ENCODE results near the gene ZNF665.

The ZNF665 gene

DNA sequence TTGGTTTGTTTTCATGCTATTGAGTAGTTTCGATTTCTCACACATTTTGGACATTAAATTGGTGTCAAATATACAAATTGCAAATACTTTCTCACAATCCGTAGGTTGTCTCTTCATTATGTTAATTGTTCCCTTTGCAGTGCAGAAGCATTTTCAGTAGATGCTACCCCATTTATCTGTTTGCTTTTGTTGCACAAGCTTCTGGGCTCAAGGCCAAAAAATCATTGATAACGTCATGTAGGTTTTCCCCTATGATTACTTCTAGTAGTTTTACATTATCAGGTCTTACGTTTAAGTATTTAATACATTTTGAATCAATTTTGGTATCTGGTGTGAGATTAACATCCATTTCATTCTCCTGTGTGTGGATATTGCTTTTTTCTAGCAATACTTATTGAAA lies 20.3 kb downstream of the ZNF665 start:
- no peaks in the 10 kb centered on the region for H3K4me1 ChIP-seq (ENCODE audit: insufficient read depth, low read length)
- H3K79me2 ChIP-seq (ENCODE audit: insufficient read depth, low read length), result no peaks in the 10 kb centered on the region
- H3K9me3 ChIP-seq (ENCODE audit: insufficient read depth, low read length, severe bottlenecking), result no peaks in the 10 kb centered on the region
- no peak overlapping the region for H3K9ac ChIP-seq (ENCODE audit: low read depth, low read length)
- H3K4me3 ChIP-seq (ENCODE audit: low read depth in 1 of 2, low read length in 2 of 2), result no peak overlapping the region
- no peak overlapping the region for H2AFZ ChIP-seq (ENCODE audit: low read depth, low read length)
- no peaks in the 10 kb centered on the region for H4K20me1 ChIP-seq (ENCODE audit: insufficient read depth, low read length)
- no peak for TF ChIP-seq EZH2 (IDR thresholded peaks at IDR 0.05; ENCODE audit: borderline replicate concordance, low read depth, low read length, severe bottlenecking)
- TF ChIP-seq, protein P1, sequence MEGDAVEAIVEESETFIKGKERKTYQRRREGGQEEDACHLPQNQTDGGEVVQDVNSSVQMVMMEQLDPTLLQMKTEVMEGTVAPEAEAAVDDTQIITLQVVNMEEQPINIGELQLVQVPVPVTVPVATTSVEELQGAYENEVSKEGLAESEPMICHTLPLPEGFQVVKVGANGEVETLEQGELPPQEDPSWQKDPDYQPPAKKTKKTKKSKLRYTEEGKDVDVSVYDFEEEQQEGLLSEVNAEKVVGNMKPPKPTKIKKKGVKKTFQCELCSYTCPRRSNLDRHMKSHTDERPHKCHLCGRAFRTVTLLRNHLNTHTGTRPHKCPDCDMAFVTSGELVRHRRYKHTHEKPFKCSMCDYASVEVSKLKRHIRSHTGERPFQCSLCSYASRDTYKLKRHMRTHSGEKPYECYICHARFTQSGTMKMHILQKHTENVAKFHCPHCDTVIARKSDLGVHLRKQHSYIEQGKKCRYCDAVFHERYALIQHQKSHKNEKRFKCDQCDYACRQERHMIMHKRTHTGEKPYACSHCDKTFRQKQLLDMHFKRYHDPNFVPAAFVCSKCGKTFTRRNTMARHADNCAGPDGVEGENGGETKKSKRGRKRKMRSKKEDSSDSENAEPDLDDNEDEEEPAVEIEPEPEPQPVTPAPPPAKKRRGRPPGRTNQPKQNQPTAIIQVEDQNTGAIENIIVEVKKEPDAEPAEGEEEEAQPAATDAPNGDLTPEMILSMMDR (IDR thresholded peaks at IDR 0.05; ENCODE audit: borderline replicate concordance, extremely low read depth, low read length, poor library complexity, severe bottlenecking), result no peak
- H3K27me3 ChIP-seq (ENCODE audit: insufficient read depth, low read length, poor library complexity), result no peaks in the 10 kb centered on the region
- ATAC-seq (ENCODE audit: insufficient read depth, low read depth), result no peak
- no peak for DNase-seq
- no peak overlapping the region for H3K4me2 ChIP-seq (ENCODE audit: insufficient read depth, low read length)
- H3K27ac ChIP-seq (ENCODE audit: low read length), result no peak overlapping the region
- H3K36me3 ChIP-seq (ENCODE audit: insufficient read depth, low read length), result peaks cover 9% of the 10 kb centered on the region

DNA sequence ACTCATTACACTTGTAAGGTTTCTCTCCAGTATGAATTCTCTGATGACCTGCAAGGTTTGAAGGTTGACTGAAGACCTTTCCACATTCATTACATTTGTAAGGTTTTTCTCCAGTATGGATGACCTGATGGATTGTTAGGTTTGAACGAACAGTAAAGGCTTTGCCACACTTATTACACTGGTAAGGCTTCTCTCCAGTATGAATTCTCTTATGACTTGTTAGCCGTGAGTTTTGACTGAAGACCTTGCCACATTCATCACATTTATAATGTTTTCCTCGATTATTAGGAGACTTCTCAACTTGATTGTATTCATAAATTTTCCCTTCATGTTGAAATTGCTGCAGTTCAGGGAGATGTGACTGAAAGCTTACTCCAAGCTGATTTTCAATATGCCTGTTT lies 27.5 kb downstream of the ZNF665 start:
- no peaks in the 10 kb centered on the region for H3K79me2 ChIP-seq (ENCODE audit: insufficient read depth, low read length)
- H3K4me2 ChIP-seq (ENCODE audit: insufficient read depth, low read length), result no peak overlapping the region
- no peaks in the 10 kb centered on the region for H4K20me1 ChIP-seq (ENCODE audit: insufficient read depth, low read length)
- peaks cover 27% of the 10 kb centered on the region for H3K9me3 ChIP-seq (ENCODE audit: insufficient read depth, low read length, severe bottlenecking)
- H3K4me1 ChIP-seq (ENCODE audit: insufficient read depth, low read length), result no peaks in the 10 kb centered on the region
- peaks cover 22% of the 10 kb centered on the region for H3K36me3 ChIP-seq (ENCODE audit: insufficient read depth, low read length)
- TF ChIP-seq EZH2 (IDR thresholded peaks at IDR 0.05; ENCODE audit: borderline replicate concordance, low read depth, low read length, severe bottlenecking), result no peak
- TF ChIP-seq, protein P1 (IDR thresholded peaks at IDR 0.05; ENCODE audit: borderline replicate concordance, extremely low read depth, low read length, poor library complexity, severe bottlenecking), result no peak
- no peak overlapping the region for H3K9ac ChIP-seq (ENCODE audit: low read depth, low read length)
- H3K27me3 ChIP-seq (ENCODE audit: insufficient read depth, low read length, poor library complexity), result no peaks in the 10 kb centered on the region
- no peak for ATAC-seq (ENCODE audit: insufficient read depth, low read depth)
- DNase-seq, result no peak
- no peak overlapping the region for H3K27ac ChIP-seq (ENCODE audit: low read length)
- H2AFZ ChIP-seq (ENCODE audit: low read depth, low read length), result no peak overlapping the region
- no peak overlapping the region for H3K4me3 ChIP-seq (ENCODE audit: low read depth in 1 of 2, low read length in 2 of 2)

DNA sequence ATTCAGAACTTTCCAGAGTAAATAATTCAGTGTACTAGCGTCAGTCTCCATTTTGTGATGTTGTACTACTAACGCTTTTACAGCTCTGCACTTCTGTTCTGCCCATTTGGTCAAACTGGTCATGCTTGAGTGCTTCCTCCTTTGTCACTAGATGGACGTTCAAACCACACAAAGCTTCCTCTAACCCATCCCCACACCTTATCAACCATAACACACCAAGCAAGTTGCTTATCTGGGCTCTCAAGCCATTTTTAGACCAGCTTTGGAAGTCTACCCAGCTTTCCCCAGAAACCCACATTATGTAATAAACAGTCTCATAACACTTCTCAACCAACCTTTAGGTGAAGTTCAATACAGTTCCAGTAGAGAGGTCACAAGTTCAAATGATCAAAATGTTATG lies 32.0 kb downstream of the ZNF665 start:
- no peak overlapping the region for H2AFZ ChIP-seq (ENCODE audit: low read depth, low read length)
- H3K4me1 ChIP-seq (ENCODE audit: insufficient read depth, low read length), result peaks cover 26% of the 10 kb centered on the region
- H3K4me3 ChIP-seq (ENCODE audit: low read depth in 1 of 2, low read length in 2 of 2), result no peak overlapping the region
- H3K4me2 ChIP-seq (ENCODE audit: insufficient read depth, low read length), result no peak overlapping the region
- peaks cover 24% of the 10 kb centered on the region for H3K79me2 ChIP-seq (ENCODE audit: insufficient read depth, low read length)
- no peak for DNase-seq
- no peaks in the 10 kb centered on the region for H3K27me3 ChIP-seq (ENCODE audit: insufficient read depth, low read length, poor library complexity)
- peaks cover 7% of the 10 kb centered on the region for H4K20me1 ChIP-seq (ENCODE audit: insufficient read depth, low read length)
- TF ChIP-seq EZH2 (IDR thresholded peaks at IDR 0.05; ENCODE audit: borderline replicate concordance, low read depth, low read length, severe bottlenecking), result no peak
- TF ChIP-seq, protein P1 (IDR thresholded peaks at IDR 0.05; ENCODE audit: borderline replicate concordance, extremely low read depth, low read length, poor library complexity, severe bottlenecking), result no peak
- ATAC-seq (ENCODE audit: insufficient read depth, low read depth), result no peak
- peaks cover 19% of the 10 kb centered on the region for H3K9me3 ChIP-seq (ENCODE audit: insufficient read depth, low read length, severe bottlenecking)
- peaks cover 21% of the 10 kb centered on the region for H3K36me3 ChIP-seq (ENCODE audit: insufficient read depth, low read length)
- H3K9ac ChIP-seq (ENCODE audit: low read depth, low read length), result no peak overlapping the region
- H3K27ac ChIP-seq (ENCODE audit: low read length), result no peak overlapping the region

DNA sequence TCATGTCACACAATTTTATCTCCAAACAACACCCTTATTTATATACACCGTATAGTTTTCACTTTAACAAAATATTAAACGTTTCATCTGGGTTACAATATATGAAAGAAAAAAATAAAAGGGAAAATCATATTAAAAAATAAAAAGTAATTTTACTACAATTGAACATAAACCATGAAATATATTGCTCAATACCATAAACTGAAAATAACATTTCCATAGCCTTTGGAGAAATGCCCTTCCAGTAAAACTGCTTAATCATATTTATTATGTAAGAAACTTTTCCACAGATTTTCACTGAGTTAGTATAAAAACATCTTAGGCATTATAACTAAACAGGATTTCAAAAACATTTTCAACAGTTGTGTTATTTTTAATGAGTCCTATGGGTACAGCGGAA lies 32.8 kb downstream of the ZNF665 start:
- Histone ChIP-seq H3K4me3 (ENCODE audit: low read depth in 1 of 2, low read length in 2 of 2) (no peak overlapping the region), H3K4me2 (ENCODE audit: insufficient read depth, low read length) (no peak overlapping the region), H2AFZ (ENCODE audit: low read depth, low read length) (no peak overlapping the region), H3K27ac (ENCODE audit: low read length) (no peak overlapping the region), H3K4me1 (ENCODE audit: insufficient read depth, low read length) (peaks cover 30% of the 10 kb centered on the region), H3K36me3 (ENCODE audit: insufficient read depth, low read length) (peaks cover 18% of the 10 kb centered on the region), H3K79me2 (ENCODE audit: insufficient read depth, low read length) (peaks cover 31% of the 10 kb centered on the region), H4K20me1 (ENCODE audit: insufficient read depth, low read length) (peaks cover 11% of the 10 kb centered on the region), H3K27me3 (ENCODE audit: insufficient read depth, low read length, poor library complexity) (no peaks in the 10 kb centered on the region), H3K9me3 (ENCODE audit: insufficient read depth, low read length, severe bottlenecking) (peaks cover 11% of the 10 kb centered on the region), H3K9ac (ENCODE audit: low read depth, low read length) (no peak overlapping the region)
- no peak for TF ChIP-seq EZH2 (IDR thresholded peaks at IDR 0.05; ENCODE audit: borderline replicate concordance, low read depth, low read length, severe bottlenecking)
- TF ChIP-seq, protein P1 (IDR thresholded peaks at IDR 0.05; ENCODE audit: borderline replicate concordance, extremely low read depth, low read length, poor library complexity, severe bottlenecking), result no peak
- no peak for DNase-seq
- no peak for ATAC-seq (ENCODE audit: insufficient read depth, low read depth)

All from DND-41 (cell line).